PC-3 (cell line): Measurements from ENCODE around the gene PRRX2.
"Not testable (repeated sequence)": the region's sequence is repeated elsewhere in the genome, so short reads cannot be mapped to it uniquely, and the experiment has no call there.

Source experiments
- EZH2 ChIP-seq: fragments of 300-600 bp; sonication (generic); IDR thresholded peaks from one replicate; pipeline ENCODE4 v1.6.1; 2017; ENCODE audit warnings: antibody characterized with exemption, mild to moderate bottlenecking, low read length; ENCODE audit not compliant: unreplicated experiment
- EZH2phosphoT487 ChIP-seq: fragments of 300-600 bp; sonication (generic); IDR thresholded peaks from 2 replicates; pipeline ENCODE4 v1.6.1; 2018; ENCODE audit warnings: mild to moderate bottlenecking, antibody characterized with exemption, low read length, borderline replicate concordance
- TF ChIP-seq, protein P1 (sequence below): fragments of 300-600 bp; sonication (generic); conservative IDR thresholded peaks from 2 replicates; pipeline ENCODE4 v1.5.1; 2017; ENCODE audit warnings: antibody characterized with exemption, low read depth, mild to moderate bottlenecking, low read length

DNA sequence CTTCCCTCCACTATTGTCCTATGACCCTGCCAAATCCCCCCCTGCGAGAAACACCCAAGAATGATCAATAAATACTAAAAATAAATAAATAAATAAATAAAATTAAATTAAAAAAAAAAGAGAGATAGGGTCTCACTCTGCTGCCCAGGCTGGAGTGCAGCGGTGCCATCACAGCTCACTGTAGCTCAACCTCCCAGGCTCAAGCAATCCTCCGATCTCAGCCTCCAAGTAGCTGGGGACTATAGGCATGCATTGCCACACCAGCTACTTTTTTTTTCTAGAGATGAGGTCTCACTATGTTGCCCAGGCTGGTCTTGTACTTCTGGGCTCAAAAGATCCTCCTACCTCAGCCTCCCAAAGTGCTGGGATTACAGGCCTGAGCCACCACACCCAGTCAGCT lies 3.2 kb upstream of the PRRX2 start:
- TF ChIP-seq, protein P1, sequence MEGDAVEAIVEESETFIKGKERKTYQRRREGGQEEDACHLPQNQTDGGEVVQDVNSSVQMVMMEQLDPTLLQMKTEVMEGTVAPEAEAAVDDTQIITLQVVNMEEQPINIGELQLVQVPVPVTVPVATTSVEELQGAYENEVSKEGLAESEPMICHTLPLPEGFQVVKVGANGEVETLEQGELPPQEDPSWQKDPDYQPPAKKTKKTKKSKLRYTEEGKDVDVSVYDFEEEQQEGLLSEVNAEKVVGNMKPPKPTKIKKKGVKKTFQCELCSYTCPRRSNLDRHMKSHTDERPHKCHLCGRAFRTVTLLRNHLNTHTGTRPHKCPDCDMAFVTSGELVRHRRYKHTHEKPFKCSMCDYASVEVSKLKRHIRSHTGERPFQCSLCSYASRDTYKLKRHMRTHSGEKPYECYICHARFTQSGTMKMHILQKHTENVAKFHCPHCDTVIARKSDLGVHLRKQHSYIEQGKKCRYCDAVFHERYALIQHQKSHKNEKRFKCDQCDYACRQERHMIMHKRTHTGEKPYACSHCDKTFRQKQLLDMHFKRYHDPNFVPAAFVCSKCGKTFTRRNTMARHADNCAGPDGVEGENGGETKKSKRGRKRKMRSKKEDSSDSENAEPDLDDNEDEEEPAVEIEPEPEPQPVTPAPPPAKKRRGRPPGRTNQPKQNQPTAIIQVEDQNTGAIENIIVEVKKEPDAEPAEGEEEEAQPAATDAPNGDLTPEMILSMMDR, result not testable (repeated sequence)
- TF ChIP-seq EZH2phosphoT487, EZH2: not testable (repeated sequence)
